NB4 (cell line): ENCODE results near the gene ST8SIA6.

Experiments
- DNase-seq: peaks from one replicate; pipeline ENCODE4 v3.0.0; 2010; ENCODE audit warnings: low read depth
- H3K4me3 ChIP-seq: one replicate; pipeline ENCODE4 v1.5.1; 2011; ENCODE audit warnings: mild to moderate bottlenecking, low read depth, low read length, moderate library complexity
- MYC ChIP-seq: IDR thresholded peaks from 2 replicates; pipeline ENCODE4 v1.6.1; 2011; ENCODE audit warnings: low read depth, low read length
- POLR2A ChIP-seq: IDR thresholded peaks from 2 replicates; pipeline ENCODE4 v1.6.1; 2011; ENCODE audit warnings: mild to moderate bottlenecking; ENCODE audit not compliant: insufficient read length; ENCODE audit errors: extremely low read depth
- TF ChIP-seq, protein P1 (sequence below): IDR thresholded peaks from one replicate; pipeline ENCODE4 v1.5.1; 2012; ENCODE audit warnings: low read depth, low read length
- TF ChIP-seq, protein P2 (sequence below): IDR thresholded peaks from 2 replicates; pipeline ENCODE4 v1.6.1; 2011; ENCODE audit warnings: low read depth, low read length

The ST8SIA6 gene

DNA sequence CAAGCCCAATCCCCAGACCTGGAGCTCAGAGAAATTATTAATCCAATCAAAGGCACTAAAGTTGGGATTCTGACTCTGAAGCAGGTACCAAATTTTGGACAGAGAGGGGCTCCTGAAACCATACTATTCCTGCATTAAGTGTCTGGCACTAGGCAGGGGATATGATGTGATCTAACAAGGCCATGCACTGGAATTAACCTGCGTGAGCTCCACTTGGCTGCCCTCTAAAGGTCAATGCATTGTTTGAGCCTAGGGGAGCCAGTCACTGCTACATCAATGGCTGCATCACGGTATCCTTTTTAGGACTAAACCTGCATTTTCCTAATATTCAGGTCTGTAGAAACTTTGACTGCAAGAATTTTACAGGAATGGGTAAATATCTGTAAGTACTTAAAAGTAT is 42.1 kb downstream of the ST8SIA6 start:
- TF ChIP-seq, protein P1, sequence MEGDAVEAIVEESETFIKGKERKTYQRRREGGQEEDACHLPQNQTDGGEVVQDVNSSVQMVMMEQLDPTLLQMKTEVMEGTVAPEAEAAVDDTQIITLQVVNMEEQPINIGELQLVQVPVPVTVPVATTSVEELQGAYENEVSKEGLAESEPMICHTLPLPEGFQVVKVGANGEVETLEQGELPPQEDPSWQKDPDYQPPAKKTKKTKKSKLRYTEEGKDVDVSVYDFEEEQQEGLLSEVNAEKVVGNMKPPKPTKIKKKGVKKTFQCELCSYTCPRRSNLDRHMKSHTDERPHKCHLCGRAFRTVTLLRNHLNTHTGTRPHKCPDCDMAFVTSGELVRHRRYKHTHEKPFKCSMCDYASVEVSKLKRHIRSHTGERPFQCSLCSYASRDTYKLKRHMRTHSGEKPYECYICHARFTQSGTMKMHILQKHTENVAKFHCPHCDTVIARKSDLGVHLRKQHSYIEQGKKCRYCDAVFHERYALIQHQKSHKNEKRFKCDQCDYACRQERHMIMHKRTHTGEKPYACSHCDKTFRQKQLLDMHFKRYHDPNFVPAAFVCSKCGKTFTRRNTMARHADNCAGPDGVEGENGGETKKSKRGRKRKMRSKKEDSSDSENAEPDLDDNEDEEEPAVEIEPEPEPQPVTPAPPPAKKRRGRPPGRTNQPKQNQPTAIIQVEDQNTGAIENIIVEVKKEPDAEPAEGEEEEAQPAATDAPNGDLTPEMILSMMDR, result no peak
- TF ChIP-seq MYC (no peak), POLR2A (no peak)
- TF ChIP-seq, protein P2, sequence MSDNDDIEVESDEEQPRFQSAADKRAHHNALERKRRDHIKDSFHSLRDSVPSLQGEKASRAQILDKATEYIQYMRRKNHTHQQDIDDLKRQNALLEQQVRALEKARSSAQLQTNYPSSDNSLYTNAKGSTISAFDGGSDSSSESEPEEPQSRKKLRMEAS, result no peak
- no peak overlapping the region for H3K4me3 ChIP-seq
- DNase-seq, result no peak

DNA sequence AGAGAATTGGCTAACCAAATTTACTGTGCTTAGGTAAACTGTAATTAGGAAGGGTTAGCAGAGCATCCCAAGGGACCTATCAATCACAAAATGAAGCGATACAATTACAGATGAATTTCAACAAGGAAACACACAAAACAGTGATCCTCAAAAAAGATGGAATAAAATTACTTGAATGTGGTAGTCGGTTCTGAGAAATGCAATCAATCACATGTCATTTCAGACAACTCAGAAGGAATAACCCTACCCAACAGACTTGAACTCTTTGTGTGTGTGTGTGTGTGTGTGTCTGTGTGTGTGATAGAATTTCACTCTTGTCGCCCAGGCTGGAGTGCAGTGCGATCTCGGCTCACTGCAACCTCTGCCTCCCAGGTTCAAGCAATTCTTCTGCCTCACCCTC is 43.5 kb downstream of the ST8SIA6 start:
- DNase-seq, result no peak
- TF ChIP-seq POLR2A (no peak), MYC (no peak)
- TF ChIP-seq, protein P2, result no peak
- TF ChIP-seq, protein P1, result no peak
- H3K4me3 ChIP-seq, result no peak overlapping the region

DNA sequence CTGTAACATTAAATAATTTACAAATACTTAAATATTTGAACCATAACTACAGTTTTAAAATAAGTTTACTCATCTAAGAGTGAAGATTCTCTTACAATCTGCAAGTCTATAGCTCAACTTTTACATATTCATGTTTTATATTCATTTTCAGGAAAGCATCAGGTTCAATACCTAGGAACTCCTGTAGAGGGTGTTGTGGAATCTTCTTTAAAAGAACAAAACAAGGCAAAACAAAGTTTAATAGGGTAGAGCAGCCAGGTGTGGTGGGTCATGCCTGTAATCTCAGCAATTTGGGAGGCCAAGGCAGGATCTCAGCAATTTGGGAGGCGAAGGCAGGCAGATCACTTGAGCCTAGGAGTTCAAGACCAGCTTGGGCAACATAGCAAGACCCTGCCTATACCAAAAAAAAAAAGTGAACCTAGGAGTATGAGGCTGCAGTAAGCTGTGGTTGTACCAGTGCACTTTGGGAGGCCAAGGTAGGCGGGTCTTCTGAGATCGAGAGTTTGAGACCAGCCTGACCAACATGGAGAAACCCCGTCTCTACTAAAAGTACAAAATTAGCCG is 45.1 kb downstream of the ST8SIA6 start:
- no peak overlapping the region for H3K4me3 ChIP-seq
- TF ChIP-seq, protein P1, result no peak
- TF ChIP-seq POLR2A (no peak), MYC (no peak)
- TF ChIP-seq, protein P2, result no peak
- no peak for DNase-seq

DNA sequence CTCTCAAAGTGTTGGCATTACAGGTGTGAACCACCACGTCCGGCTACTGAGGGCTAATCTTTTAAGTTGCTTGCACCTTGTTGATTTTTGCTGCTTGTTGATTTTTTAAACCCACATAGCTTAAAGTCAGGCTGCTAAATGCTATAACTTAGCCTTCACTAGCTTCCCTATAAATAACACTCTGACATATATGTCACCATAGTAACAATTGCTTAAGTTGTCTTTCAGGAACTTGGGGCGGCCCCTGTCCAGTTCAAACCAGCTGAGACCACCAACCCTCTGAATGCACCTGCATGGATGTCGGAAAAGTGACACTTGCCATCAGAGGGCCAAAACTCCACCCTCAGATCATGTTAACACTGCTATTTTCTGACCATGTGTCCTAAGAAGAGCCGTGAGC is 47.3 kb downstream of the ST8SIA6 start:
- no peak overlapping the region for H3K4me3 ChIP-seq
- no peak for TF ChIP-seq POLR2A
- no peak for TF ChIP-seq MYC
- TF ChIP-seq, protein P2, result no peak
- TF ChIP-seq, protein P1, result no peak
- DNase-seq, result no peak

DNA sequence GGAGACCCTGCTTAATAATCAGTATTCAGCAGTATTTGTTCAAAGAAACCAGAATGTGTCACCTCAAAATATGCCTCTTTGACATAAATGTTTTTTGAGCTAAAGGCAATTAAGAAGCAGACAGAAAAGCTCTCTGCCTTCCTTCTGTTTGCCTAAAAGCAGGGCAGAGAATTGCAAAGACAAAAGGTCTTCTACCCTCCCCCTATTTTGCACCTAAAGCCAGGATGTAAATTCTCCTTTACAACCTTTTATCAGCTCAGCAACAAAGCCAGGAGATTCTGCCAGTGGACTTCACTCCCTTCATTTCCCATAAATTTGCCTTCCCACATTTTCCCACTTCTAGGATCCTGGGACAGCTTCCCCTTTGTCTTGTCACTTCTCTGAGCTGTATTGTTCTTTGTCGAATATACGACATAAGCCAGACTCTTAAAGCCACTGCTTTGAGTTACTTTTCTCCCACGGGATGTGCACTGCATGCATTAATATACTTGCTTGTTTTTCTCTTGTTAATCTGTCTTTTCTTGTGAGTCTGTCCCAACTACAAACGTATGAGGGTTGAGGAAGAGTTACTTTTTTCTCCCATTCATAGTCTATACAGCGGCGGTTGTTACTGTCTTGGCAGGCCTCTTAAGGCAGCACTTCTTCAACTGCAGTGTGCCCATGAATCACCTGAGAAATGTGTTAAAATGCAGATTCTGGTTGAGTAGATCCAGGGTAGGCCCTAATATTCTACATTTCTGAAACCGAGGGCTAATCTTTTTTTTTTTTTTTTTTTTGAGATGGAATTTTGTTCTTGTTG is 48.2 kb downstream of the ST8SIA6 start:
- no peak overlapping the region for H3K4me3 ChIP-seq
- no peak for DNase-seq
- TF ChIP-seq, protein P2, result no peak
- TF ChIP-seq POLR2A, result no peak
- TF ChIP-seq, protein P1, result no peak
- no peak for TF ChIP-seq MYC
